GM03348 (cell line): Measurements from ENCODE around the gene SPTB.

Experiments
- DNase-seq: peaks from one replicate; pipeline ENCODE4 v3.0.0; 2012; ENCODE audit warnings: low spot score

Gene SPTB

DNA sequence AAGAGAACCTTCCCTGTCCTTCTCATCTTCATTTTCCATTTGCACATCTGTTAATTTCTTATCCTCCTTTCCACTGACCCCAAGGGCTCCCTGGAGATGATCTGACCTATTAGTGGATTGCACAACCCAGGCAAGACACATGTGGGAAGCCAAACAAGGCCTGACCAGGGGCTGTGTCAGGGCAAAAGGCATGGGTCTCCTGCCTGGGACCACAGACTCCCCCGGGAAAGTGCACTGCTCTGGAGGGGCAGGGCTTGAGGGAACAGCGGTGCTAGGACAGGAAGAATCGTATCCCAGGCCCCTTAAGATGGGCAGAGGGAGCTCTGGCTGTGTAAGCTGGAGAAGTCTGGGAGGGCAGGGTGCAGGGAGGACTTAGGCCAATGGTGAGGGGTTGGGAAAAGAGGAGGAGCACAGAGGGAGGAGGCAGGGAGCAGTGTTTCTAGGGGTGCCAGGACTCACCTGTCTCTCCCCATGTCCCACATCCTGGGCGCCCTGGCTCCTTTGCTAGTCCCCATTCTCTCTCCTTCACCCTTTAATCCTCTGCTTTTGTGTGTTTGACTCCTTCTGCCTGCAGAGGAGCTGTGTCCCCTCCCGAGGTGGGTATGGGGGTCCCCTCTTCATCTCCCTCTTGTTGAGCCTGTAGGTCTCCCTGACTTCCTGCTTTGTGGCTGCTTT lies 150.2 kb downstream of the SPTB start:
- no peak for DNase-seq

DNA sequence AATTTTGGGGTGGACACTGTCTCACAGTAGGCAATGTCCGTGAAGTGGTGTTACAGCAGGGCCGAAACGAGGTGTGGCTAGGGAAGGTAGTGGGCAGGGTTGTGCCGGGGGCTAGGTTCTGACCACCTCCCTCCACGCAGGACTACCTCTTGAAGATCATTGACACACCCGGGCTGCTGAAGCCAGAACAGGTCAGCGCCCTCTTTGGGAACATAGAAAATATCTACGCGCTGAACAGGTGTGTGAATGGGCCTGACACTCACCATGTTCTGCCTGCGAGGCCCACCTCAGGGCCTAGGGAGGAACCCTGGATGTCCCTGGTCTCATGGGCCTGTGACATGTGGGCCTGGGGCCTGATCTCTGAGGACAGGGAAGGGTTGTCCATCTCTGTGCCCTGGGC lies 150.9 kb downstream of the SPTB start:
- DNase-seq = no peak

DNA sequence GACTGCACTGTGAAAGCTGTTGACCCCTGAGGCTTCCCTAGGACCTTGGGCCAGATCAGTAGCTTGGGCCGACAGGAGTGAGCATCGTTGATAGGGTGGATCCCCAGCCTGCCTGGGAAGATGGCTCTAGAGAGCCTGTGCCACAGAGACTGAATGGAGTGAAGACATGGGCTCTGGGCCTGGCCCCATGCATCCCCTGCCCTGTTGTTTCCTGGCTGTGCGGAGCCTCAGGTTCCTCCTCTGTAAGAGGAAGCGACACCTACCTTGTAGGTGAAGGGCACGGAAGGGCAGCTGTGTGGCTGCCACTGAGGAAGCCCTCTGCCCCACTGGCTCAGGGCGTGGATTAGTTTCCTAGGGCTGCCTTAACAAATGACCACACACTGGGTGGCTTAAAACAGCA lies 151.6 kb downstream of the SPTB start:
- no peak for DNase-seq

DNA sequence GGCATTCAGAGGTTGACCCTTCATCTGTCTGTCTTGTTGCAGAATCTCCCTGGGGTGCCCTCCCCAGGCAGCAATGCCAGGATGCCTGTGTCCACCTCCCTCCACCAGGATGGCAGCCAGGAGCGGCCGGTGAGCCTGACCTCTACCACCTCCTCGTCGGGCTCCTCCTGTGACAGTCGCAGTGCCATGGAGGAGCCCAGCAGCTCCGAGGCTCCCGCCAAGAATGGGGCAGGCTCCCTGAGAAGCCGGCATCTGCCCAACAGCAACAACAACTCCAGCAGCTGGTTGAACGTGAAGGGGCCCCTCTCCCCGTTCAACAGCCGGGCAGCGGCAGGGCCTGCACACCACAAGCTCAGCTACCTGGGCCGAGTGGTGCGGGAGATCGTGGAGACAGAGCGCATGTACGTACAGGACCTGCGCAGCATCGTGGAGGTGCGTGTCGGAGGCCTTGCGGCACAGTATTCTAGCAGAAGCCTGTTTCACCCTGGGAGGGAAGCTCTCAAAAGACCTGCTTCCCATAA lies 152.1 kb downstream of the SPTB start:
- DNase-seq = no peak

DNA sequence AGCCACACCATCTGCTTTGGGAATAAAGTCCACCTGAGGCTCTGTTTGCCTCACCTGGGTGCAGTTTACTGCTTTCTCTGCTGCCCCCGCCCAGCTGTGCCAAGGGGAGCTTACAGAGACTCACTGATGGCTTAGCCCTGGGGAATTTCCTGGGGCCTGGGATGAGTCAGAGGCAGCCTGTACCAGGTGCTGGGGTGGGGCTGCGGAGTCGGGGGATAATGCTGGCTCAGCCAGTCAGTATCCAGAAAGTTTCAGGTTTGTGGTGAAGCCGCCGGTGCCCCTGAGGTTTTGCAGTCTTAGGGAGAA lies 153.2 kb downstream of the SPTB start:
- no peak for DNase-seq

DNA sequence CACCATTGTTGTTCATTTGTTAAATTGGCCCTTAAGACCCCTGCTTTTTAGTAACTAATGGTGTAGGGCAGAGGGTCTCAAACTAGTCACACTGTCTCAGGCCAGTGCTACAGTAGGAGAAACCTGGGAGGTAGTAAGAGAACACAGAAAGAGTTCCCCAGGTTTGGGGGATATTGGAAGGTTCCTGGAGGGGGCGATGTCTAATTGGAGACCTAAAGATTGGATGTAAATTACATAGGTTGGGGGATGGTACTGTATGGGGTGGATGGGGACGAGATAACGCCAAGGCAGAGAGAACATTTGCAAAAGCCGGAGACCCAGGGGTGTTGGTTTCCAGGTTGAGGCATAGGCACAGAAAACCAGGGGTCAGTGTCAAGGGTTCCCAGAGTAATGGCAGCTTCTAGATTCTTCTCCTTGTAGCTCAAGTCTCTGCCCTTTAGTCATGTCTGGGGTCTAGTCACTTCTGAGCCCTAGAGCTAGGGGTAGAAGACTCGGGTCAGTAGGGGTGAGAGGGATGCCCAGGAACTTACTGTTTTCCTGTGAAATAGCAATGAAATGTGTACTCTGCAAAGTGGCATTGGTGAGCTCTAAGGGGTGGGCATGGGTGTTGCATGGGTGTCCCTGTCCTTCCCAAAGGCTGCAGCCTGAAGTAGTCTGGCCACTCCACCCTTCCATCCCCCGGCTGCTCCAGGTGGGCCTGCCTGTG lies 153.7 kb downstream of the SPTB start:
- DNase-seq = no peak

DNA sequence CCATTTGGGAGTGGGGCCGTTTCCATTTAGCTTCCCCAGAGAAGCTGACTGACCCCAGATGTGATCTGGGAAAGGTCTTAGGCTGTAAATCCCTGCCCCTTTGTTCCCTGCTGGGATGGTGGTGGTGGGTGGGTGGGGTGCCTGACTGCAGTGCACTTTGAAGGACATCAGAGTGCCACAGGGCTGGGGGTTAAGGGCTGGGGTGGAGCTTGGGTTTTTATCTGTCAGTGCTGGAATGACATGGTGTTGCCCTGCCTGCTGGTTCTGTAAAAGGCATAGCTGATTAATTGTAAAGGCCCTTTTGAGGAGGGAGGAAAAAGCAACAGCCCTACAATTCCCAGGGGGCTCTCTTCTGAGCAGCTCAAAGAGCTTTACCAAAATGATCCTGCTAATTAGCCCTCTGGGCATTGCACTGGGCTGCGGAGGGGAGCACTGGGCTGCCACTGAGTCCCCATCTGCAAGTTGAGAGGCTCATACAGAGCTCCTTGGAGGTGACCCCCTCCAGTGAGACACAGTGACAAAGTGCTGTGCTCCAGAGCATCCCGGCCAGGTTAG lies 154.4 kb downstream of the SPTB start:
- no peak for DNase-seq

DNA sequence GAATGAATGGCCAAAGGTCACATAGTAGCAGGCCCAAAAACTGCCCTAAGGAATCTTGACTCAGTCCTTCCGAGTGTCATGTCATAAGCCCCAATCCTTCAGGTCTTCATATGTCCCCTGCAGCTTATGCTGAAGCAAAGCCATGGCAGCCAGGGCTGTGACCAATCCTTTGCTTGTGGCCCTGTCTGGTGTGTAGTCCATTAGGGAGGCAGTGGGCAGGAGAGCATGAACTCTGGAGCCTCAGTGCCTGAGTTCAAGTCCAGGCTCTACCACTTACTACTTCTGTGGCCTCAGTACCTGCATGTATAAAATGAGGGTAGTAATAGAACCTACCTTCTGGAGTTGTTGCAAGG lies 155.2 kb downstream of the SPTB start:
- no peak for DNase-seq

DNA sequence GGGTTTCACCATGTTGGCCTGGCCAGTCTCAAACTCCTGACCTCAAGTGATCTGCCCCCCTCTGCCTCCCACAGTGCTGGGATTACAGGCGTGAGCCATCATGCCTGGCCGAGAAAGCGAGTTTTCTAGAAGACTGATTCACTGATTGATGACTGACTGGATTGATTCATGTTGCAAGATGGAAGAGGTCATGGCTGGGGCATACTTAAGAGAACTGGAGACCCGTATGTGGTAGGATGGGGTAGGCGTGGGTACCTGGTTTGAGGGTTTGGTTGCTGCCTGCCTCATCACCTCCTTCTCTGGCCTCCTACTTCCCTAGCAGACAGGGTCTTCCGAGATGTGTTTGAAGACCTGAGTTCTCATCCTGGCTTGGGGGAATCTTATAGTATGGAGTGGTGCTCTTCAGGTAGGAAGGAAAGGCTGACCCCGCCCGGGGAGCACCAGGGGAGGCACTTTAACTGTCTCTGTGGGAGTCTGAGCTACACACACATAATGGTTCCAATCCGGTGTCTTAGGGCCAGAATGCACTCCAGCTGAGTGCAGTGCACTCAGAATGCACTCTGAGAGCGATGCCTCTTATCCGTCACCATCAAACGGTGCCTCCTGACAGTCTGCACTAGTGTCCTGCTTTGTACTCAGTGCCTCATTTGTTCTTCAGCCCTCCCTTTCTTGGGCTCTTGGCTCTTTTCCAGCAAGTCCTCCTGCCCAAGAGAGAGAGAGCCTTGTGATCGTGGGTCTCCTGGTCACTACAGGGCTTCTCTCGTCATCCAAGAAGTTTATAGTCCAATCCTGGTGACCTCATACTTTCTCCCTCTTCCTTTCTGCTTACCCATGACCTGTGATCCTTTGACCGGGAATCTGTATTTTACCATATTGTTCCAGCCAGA lies 155.8 kb downstream of the SPTB start:
- DNase-seq = no peak

DNA sequence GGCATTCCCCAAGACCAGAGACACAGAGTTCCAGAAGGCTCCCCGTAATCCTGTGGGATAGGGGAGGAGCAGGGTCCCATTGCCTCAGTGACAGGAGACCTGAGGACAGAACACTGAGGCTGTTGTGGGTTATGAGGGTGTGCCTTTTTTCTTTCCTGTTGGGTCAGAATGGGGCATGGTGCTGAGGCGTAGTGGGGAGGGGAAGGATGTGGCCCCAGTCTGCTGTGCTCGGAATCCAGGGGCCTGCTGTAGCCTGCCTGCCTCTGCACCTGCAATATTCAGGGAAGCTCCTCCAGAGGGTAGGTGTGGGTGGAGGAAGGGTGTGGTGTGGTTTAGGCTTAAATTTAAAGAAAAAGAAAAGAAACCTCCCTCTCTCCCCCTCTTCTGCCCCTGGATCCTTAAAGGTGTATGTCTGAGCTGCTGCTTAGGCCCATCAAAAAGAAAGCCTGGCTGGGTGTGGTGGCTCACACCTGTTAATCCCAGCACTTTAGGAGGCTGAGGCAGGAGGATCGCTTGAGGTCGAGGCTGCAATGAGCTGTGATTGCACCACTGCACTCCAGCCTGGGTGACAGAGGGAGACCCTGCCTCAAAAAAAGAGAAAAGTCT lies 156.8 kb downstream of the SPTB start:
- no peak for DNase-seq

DNA sequence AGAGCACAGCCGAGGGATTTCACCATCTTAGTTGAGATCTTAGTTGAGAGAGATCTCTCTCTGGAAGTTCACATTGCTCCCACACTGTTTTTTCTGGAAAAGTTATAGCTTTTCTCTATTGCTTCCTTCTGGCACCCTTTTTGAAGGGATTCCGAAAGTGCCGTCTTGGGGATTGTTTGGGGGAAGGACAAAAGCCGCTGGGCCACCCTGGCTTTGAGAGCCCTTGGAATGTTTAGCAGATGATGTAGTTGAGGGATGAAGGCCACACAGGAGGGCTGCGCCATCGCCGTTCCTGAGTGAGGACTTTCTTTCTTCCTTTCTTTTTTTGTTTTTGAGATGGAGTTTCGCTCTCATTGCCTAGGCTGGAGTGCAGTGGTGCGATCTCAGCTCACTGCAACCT lies 157.8 kb downstream of the SPTB start:
- DNase-seq = no peak

DNA sequence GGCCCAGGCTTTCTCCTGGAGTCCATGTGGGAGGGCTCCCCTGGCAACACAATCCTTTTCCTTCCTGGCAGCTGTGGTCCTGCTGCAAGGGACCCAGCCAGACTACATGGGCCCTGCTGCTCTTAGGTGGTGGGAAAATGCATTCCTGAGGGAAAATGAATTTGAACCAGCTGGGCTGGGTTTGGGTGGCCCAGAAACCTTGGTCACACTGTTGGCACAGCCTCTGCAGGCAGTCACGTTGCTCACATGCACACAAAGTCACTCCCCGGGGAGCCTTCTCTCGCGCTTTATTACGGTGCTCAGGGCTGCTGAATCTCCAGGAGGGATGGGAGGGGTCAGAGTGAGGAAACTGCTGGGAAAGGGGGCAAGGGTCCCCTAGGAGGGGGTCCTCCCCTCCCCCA lies 158.3 kb downstream of the SPTB start:
- peak; percentile 90 for DNase-seq

DNA sequence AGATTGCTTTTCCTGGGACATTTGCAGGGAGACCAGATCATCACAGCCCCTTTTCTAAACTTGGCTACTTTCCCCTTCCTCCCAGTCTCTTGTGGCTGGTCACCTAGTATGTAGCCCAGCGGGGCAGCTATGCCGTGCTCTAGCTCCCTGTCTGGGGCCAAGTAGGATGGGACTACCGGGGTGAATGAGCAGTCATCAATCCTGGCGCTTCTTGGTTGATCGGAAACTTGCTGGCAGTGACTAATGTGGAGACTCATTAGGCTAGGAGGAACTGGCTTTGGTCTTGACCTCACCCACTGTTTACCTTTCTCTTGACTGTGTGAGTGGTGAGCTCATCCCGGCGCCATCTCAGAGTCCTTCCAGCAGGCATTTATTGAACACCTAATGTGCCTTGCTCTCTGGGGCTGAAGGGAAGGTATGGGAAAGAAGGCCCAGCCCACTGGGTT lies 159.6 kb downstream of the SPTB start:
- peak; percentile 44 for DNase-seq

DNA sequence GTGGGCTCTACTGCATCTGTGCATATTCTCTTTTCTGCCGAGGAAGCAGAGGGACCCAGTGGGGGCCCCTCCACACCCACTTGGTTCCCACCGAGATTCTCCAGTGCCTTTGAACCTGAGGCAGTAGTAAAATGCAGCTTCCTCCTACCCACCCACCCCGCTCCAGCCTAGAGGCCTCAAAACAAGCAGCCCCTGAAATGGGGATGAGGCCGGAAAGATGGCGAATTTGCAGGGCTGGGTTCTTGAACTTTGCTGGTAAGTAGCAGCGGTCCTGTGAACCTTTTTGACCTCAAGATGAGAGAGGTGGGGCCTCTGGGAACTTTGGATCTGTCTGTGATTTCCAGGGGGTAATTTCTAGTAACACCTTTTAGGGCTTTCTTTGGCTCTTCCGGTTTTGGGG lies 160.1 kb downstream of the SPTB start:
- no peak for DNase-seq

DNA sequence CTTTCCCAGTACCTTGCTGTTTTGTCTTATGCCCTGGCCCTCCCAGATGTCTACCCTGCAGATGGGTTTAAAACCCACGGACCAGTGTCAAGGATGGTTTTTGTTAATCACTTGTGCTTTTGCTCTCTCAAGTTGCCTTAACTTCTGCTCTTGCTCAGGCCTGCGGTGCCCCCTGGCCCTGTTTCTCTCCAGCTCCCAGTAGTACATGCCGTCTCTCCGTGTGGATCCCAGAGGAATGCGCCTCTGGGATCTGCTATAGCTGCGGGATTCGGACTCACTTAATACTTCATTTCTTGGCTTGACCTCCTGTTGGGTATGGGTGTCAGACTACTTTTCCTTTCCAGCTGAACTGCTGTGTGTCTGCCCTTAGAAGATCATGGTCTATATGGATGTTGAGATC lies 160.9 kb downstream of the SPTB start:
- DNase-seq = no peak

DNA sequence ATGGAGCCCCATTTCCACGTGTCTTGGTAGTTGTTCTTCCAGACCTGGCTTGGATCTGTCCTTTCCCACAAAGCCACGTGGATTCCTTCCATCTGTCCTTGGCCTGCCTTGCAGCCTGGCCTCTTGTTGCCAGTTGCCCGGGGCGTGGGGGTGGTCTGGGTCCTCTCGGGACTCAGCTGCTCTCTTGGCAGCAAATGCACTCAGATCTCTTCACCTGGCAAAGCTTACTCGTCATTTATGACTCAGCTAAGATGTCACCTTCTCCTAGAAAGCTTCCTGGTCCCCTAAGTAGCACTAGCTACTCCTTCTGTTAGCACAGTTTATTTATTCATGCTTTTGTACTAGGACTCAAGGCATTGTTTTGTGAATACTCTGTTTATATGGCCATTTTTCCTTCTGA lies 161.8 kb downstream of the SPTB start:
- no peak for DNase-seq

DNA sequence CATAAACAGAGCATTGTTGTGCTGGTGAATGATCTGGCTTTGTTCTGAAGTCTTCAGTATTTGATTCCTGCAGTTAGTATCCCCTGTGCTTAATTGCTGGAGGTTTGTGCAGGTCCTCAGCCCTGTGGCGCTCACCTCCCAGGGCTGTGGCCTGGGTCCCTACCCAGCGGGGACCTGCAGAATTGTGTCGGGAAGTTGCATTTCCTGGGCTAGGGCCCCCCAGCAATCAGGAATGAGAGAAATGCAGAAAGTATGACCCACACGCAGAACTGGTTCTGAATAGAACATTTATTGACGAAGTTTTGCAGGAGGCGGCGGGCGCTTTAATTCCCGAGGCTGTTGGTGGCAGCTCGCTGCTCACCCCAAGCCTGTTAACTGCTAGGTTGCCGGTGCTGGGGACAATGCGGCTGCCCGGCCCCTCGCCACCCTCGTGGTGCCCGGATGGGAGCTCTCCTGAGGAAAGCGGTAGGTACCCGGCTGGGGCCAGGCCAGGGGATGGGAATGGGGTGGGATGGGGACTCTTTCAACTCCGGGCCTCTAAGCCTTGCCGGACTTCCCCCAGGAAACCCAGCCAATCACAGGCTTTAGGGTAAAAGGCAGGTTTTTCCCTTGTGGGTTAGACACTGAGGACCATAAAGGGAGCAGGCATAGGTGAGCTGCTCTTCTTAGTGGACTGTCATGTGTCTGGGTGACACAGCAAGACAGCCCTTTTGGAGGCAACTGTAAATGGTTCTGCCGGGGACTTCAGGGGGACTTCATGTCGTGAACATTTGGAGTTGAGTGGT lies 163.9 kb downstream of the SPTB start:
- DNase-seq = no peak

DNA sequence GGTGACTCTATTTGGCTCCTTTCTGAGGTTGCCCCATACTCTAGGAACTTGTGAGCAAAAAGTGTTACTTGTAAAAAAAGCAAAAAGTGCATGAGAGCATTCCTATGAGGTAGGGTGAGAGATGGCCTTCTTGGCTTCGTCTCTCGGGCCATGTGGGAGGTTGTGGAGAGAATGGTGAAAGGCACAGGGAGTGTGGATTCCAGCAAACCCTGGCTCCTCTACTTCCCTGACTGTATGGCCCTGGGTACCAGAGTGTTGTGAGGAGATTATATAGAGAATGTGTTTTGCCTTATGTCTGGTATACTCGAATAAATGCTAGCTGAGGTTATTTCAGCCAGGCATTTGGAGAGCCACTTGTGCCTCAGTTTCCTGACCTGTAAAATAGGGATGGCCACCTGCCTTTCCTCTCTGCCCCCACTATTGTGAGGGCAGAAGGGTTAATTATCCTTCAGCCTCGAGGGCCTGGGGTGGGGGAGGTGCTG lies 164.5 kb downstream of the SPTB start:
- DNase-seq = no peak

DNA sequence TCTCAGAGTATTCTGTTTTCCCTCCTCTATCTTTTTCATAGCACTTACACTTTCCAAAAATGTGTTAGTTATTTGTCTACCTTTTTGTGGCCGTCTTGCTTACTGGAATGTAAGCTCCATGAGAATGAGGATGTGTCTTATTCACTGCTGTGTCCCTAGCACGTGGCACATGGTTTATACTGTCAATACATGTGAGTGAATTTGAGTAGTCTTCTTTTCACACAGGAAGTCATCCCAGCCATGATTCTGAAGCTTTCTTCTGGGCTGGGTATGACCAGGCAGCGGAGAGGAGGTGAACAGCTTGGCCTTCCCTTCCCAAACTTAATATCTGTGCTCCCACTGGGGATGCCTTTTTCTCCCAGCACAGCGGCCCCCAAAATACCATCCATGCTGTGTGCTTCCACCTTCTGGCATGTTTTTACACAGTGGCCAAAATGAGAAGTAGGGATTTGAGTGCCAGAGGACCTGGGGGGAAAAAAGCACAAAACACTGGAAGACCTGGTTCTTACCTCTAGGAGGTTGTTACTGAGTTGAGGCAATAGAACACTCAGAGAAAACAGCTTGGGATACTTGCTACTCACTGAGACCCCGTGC lies 165.2 kb downstream of the SPTB start:
- DNase-seq = no peak

DNA sequence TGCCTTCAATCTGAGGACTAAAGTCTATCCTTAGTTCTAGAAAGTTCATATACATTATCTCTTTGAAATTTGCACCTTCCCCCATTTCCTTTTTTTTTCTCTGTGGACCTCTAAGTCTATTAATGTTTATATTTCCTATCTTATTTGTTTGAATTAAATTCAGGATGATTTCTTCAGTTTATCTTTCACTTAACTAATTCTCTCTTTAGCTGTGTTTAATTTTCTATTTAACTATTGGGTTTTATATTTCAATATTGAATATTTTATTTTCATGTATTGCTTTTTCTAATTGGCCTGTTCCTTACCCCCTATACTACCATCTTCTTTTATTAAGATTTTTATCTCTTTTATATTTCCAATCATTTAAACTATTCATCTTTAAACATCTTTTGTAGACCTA lies 166.0 kb downstream of the SPTB start:
- no peak for DNase-seq

DNA sequence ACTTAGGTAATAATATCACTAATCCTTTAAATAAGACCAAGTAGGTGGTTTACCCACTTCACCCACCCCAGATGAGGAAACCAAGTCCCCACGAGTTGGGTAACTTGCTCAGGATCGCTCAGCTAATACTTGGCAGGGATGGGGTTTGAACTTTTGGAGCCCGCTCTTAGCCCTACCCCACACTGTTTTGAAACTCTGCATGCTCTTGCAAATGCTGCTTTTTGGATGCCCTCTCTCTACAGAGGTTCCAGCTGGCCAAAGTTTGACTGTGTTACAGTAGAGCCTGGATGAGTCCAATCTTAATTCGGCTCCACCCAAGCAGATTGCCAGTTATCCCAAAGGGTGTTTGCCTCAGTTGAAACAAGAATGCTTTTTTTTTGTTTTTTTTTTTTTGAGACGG lies 168.7 kb downstream of the SPTB start:
- no peak for DNase-seq
